ENCODE measurements around the gene CDC123. TPM values are rescaled to one million over a fixed set of nuclear protein-coding genes. Genes with fewer than 3 reads are reported as not detected.
"Not testable (repeated sequence)": the region's sequence is repeated elsewhere in the genome, so short reads cannot be mapped to it uniquely, and the experiment has no call there.

Gene CDC123
- polyA plus RNA-seq, 1 donor (not counting 4 experiments of a cell fraction or from before 2014, with no cell fraction given), result 146 TPM

DNA sequence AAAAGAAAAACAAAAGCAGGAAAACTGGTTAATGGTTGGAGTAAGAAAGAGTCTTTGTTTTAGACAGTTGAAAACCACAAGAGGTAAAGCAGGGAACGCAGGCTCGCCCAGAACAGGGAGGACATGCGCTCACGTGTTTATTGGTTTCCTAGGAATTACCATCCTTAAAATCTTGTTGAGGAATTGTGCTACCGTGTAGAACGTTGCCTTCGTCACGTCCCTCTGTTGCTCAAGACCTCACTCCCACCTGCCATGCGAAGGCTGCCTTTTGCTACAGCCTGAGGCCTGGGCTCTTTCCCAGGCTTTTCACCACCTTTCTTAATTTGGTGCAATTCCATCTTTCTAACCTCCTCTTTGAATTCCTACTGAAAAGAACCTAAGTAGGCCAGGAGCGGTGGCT, 91.8 kb downstream of the CDC123 start:
- no peak overlapping the region for H3K4me3 ChIP-seq (ENCODE audit: control insufficient read depth in 2 of 3, extremely low read depth in 1 of 3, insufficient read depth in 2 of 3, low read depth in 1 of 3, low read length in 3 of 3)
- H3K9ac ChIP-seq (ENCODE audit: control insufficient read depth, extremely low read depth, insufficient read depth, low read length), result no peak overlapping the region
- no peaks in the 10 kb centered on the region for H4K20me1 ChIP-seq (ENCODE audit: control insufficient read depth, extremely low read depth, insufficient read depth, low read length)
- H3K27me3 ChIP-seq (ENCODE audit: control insufficient read depth, extremely low read depth, insufficient read depth, low read length), result no peaks in the 10 kb centered on the region
- H3K9me3 ChIP-seq (ENCODE audit: control insufficient read depth, low read depth, low read length), result no peaks in the 10 kb centered on the region
- H3K4me2 ChIP-seq (ENCODE audit: control insufficient read depth, extremely low read depth, insufficient read depth, low read depth, low read length), result peak overlapping the region; percentile 27
- DNase-seq (ENCODE audit: low read depth, low spot score) (no peak), FAIRE-seq (no peak)
- H3K27ac ChIP-seq (ENCODE audit: control insufficient read depth, insufficient read depth, low read length), result no peak overlapping the region
- dilution Hi-C loops (cut with MboI; ENCODE audit: extremely low pct_ligation_motif_present, low sequenced_read_pairs), result no loop called here
- H3K79me2 ChIP-seq (ENCODE audit: control insufficient read depth, insufficient read depth, low read length), result no peaks in the 10 kb centered on the region
- peaks cover 3% of the 10 kb centered on the region for H3K4me1 ChIP-seq (ENCODE audit: control insufficient read depth, extremely low read depth, insufficient read depth, low read length)
- no peaks in the 10 kb centered on the region for H3K36me3 ChIP-seq (ENCODE audit: control insufficient read depth in 2 of 2, extremely low read depth in 1 of 2, insufficient read depth in 2 of 2, low read length in 2 of 2)
- no peaks in the 10 kb centered on the region for H3K9me1 ChIP-seq (ENCODE audit: control insufficient read depth, extremely low read depth, insufficient read depth, low read length)
- H2AFZ ChIP-seq (ENCODE audit: control insufficient read depth, low read length), result no peak overlapping the region
- TF ChIP-seq, protein P1, sequence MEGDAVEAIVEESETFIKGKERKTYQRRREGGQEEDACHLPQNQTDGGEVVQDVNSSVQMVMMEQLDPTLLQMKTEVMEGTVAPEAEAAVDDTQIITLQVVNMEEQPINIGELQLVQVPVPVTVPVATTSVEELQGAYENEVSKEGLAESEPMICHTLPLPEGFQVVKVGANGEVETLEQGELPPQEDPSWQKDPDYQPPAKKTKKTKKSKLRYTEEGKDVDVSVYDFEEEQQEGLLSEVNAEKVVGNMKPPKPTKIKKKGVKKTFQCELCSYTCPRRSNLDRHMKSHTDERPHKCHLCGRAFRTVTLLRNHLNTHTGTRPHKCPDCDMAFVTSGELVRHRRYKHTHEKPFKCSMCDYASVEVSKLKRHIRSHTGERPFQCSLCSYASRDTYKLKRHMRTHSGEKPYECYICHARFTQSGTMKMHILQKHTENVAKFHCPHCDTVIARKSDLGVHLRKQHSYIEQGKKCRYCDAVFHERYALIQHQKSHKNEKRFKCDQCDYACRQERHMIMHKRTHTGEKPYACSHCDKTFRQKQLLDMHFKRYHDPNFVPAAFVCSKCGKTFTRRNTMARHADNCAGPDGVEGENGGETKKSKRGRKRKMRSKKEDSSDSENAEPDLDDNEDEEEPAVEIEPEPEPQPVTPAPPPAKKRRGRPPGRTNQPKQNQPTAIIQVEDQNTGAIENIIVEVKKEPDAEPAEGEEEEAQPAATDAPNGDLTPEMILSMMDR (optimal IDR thresholded peaks at IDR 0.05 in 1 of 3, IDR thresholded peaks at IDR 0.05 in 1 of 3, conservative IDR thresholded peaks at IDR 0.05 in 1 of 3; ENCODE audit: extremely low read depth in 1 of 3, insufficient read depth in 2 of 3, low read length in 3 of 3), result no peak
- TF ChIP-seq EZH2 (IDR thresholded peaks at IDR 0.05; ENCODE audit: low read length), result no peak

DNA sequence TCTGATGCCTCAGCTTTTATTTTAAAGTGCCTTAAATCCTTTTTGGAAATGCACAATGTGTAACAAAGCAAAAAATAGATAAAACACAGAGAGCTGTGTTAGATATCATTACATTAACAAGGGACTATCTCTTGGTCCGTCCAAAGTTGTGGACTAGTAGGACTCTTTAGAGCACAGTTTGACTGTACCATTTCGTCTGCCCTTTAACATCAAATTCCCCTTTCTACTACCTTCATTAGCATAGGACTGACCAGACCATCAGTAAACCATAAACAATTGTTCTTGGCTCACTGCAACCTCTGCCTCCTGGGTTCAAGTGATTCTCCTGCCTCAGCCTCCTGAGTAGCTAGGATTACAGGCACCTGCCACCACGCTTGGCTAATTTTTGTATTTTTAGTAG, 101.8 kb downstream of the CDC123 start:
- H3K27me3 ChIP-seq (ENCODE audit: control insufficient read depth, extremely low read depth, insufficient read depth, low read length); H3K9ac ChIP-seq (ENCODE audit: control insufficient read depth, extremely low read depth, insufficient read depth, low read length); H3K4me3 ChIP-seq (ENCODE audit: control insufficient read depth in 2 of 3, extremely low read depth in 1 of 3, insufficient read depth in 2 of 3, low read depth in 1 of 3, low read length in 3 of 3); DNase-seq (ENCODE audit: low read depth, low spot score); H4K20me1 ChIP-seq (ENCODE audit: control insufficient read depth, extremely low read depth, insufficient read depth, low read length); H3K4me2 ChIP-seq (ENCODE audit: control insufficient read depth, extremely low read depth, insufficient read depth, low read depth, low read length); H3K9me1 ChIP-seq (ENCODE audit: control insufficient read depth, extremely low read depth, insufficient read depth, low read length); H3K4me1 ChIP-seq (ENCODE audit: control insufficient read depth, extremely low read depth, insufficient read depth, low read length); H3K79me2 ChIP-seq (ENCODE audit: control insufficient read depth, insufficient read depth, low read length); H3K36me3 ChIP-seq (ENCODE audit: control insufficient read depth in 2 of 2, extremely low read depth in 1 of 2, insufficient read depth in 2 of 2, low read length in 2 of 2); dilution Hi-C loops (cut with MboI; ENCODE audit: extremely low pct_ligation_motif_present, low sequenced_read_pairs); FAIRE-seq; H2AFZ ChIP-seq (ENCODE audit: control insufficient read depth, low read length); H3K27ac ChIP-seq (ENCODE audit: control insufficient read depth, insufficient read depth, low read length); H3K9me3 ChIP-seq (ENCODE audit: control insufficient read depth, low read depth, low read length): not testable (repeated sequence)

DNA sequence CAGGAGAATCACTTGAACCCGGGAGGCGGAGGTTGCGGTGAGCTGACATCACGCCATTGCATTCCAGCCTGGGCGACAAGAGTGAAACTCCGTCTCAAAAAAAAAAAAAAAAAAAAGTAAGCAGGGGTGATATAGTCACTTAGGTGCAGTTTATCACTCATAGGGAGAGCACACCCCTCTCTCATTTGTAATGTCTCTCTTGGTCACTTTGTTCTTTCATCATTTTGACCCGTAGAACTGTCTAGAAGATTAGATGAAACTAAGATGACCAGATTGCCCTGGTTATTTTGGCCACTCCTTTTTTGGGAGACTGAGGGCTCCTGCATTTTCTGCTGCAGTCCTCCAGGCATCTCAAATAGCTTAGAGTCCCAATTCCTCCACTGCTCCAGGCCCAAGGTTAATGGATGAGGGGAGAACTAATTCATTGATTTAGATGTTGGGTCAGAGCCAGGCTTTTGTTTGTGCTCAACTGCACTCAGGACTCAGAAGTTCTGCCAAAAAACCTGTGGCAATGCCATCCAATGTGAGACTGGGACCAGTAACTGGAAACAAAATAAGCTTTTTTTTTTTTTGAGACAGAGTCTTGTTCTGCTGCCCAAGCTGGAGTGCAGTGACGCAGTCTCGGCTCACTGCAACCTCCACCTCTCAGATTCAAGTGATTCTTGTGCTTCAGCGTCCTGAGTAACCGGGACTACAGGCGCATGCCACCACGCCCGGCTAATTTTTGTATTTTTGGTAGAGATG, 103.4 kb downstream of the CDC123 start:
- TF ChIP-seq, protein P1 (optimal IDR thresholded peaks at IDR 0.05 in 1 of 3, IDR thresholded peaks at IDR 0.05 in 1 of 3, conservative IDR thresholded peaks at IDR 0.05 in 1 of 3; ENCODE audit: extremely low read depth in 1 of 3, insufficient read depth in 2 of 3, low read length in 3 of 3), result no peak
- TF ChIP-seq EZH2 (IDR thresholded peaks at IDR 0.05; ENCODE audit: low read length), result no peak
- no peak overlapping the region for H3K27ac ChIP-seq (ENCODE audit: control insufficient read depth, insufficient read depth, low read length)
- H3K9ac ChIP-seq (ENCODE audit: control insufficient read depth, extremely low read depth, insufficient read depth, low read length), result no peak overlapping the region
- H3K9me3 ChIP-seq (ENCODE audit: control insufficient read depth, low read depth, low read length), result no peaks in the 10 kb centered on the region
- no peaks in the 10 kb centered on the region for H3K27me3 ChIP-seq (ENCODE audit: control insufficient read depth, extremely low read depth, insufficient read depth, low read length)
- no peaks in the 10 kb centered on the region for H3K36me3 ChIP-seq (ENCODE audit: control insufficient read depth in 2 of 2, extremely low read depth in 1 of 2, insufficient read depth in 2 of 2, low read length in 2 of 2)
- H3K4me1 ChIP-seq (ENCODE audit: control insufficient read depth, extremely low read depth, insufficient read depth, low read length), result no peaks in the 10 kb centered on the region
- no peak for FAIRE-seq
- no peak for DNase-seq (ENCODE audit: low read depth, low spot score)
- no peak overlapping the region for H2AFZ ChIP-seq (ENCODE audit: control insufficient read depth, low read length)
- no peaks in the 10 kb centered on the region for H3K79me2 ChIP-seq (ENCODE audit: control insufficient read depth, insufficient read depth, low read length)
- H3K4me3 ChIP-seq (ENCODE audit: control insufficient read depth in 2 of 3, extremely low read depth in 1 of 3, insufficient read depth in 2 of 3, low read depth in 1 of 3, low read length in 3 of 3), result no peak overlapping the region
- dilution Hi-C loops (cut with MboI; ENCODE audit: extremely low pct_ligation_motif_present, low sequenced_read_pairs), result no loop called here
- no peaks in the 10 kb centered on the region for H3K9me1 ChIP-seq (ENCODE audit: control insufficient read depth, extremely low read depth, insufficient read depth, low read length)
- H4K20me1 ChIP-seq (ENCODE audit: control insufficient read depth, extremely low read depth, insufficient read depth, low read length), result no peaks in the 10 kb centered on the region
- H3K4me2 ChIP-seq (ENCODE audit: control insufficient read depth, extremely low read depth, insufficient read depth, low read depth, low read length), result no peak overlapping the region

Data from keratinocyte (primary cell).